H1 (cell line): ENCODE data around the gene NFAM1. TPM values are rescaled to one million over a fixed set of nuclear protein-coding genes. Genes with fewer than 3 reads are reported as not detected.

ENCODE experiments used
- CHD7 ChIP-seq: fragments of 300-600 bp; sonication (generic); IDR thresholded peaks from 2 replicates; pipeline ENCODE4 v1.7.1; 2012; ENCODE audit warnings: low read length, moderate library complexity, mild to moderate bottlenecking, inconsistent platforms; ENCODE audit not compliant: insufficient replicate concordance
- SAP30 ChIP-seq: fragments of 300-600 bp; sonication (generic); IDR thresholded peaks from 2 replicates; pipeline ENCODE4 v1.7.1; 2012; ENCODE audit warnings: low read length, moderate library complexity, mild to moderate bottlenecking, inconsistent platforms; ENCODE audit not compliant: insufficient read depth, insufficient replicate concordance
- SUZ12 ChIP-seq: fragments of 200-600 bp; sonication (generic); IDR thresholded peaks from 2 replicates; pipeline ENCODE4 v1.6.1; 2012; ENCODE audit warnings: mild to moderate bottlenecking, inconsistent platforms, low read length, moderate library complexity, mixed read lengths
- polyA plus RNA-seq, 7 experiments: library from polyadenylated mRNA; depleted of rRNA in 3 of 7; stranded (reverse) in 5 of 7; unstranded in 2 of 7; fragments of >200 nt in 5 of 7; fragments of 200-250 nt in 2 of 7; gene quantifications; 1 replicate in 5 of 7; 2 replicates in 1 of 7; 4 replicates in 1 of 7; pipeline versions ENCODE4 v1.2.1 to v1.2.3, GENCODE V29; 2011 to 2013; ENCODE audit warnings: missing spikeins in 2 of 7, mixed read lengths in 2 of 7
- total RNA-seq: library from RNA; stranded (reverse); fragmentation: NEBNext Ultra II Directional; extraction: Animal tissue kit (Norgen Biotek cat#: 25700); gene quantifications from 2 replicates; pipeline ENCODE4 v1.2.1, GENCODE V29; 2021

NFAM1 gene
- total and polyA plus RNA-seq, 2 of the 8 experiments (the other 6 are each of a cell fraction or from before 2014, with no cell fraction given), result 0.62 to 0.73 TPM

DNA sequence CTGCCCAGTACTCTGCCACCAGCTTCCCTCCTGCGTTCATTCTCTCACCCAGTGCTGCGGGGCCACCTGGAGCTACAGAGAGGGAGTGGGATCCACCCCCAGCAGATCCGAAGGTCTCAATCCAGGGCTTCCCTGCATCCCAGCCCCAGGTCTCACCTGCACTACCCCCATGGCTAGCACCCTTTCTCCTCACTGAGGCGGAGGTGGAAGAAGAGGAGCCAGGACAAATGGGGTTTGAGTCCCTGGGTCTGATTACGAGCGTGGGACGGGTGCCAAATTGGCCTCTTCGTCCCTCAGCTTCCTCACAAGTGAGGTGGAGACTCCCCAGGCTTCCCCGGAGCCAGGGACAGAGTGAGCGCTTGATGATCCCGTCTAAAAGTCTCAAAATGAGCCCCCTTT, 64.2 kb downstream of the NFAM1 start (continued):
- TF ChIP-seq CHD7 (no peak), SUZ12 (0 out of 2 replicates have a peak, but pooled peaks have one; percentile 12), SAP30 (peak; percentile 27)
